Osteocyte (in vitro differentiated cells): ENCODE data around the gene DACT1. TPM values are rescaled to one million over a fixed set of nuclear protein-coding genes. Genes with fewer than 3 reads are reported as not detected.

Source experiments
- DNase-seq: peaks from one replicate; pipeline ENCODE4 v3.0.0; 2021; ENCODE audit warnings: mixed read lengths; ENCODE audit not compliant: unreplicated experiment; ENCODE audit errors: extremely low spot score
- H3K27ac Mint-ChIP-seq: one replicate; pipeline ENCODE4 v1.8.0; 2021; ENCODE audit warnings: mild to moderate bottlenecking, mixed read lengths; ENCODE audit not compliant: unreplicated experiment
- H3K27me3 Mint-ChIP-seq: one replicate; pipeline ENCODE4 v1.8.0; 2021; ENCODE audit warnings: mixed read lengths; ENCODE audit not compliant: unreplicated experiment
- H3K36me3 Mint-ChIP-seq: one replicate; pipeline ENCODE4 v1.8.0; 2021; ENCODE audit warnings: mixed read lengths; ENCODE audit not compliant: unreplicated experiment
- H3K4me1 Mint-ChIP-seq: one replicate; pipeline ENCODE4 v1.8.0; 2021; ENCODE audit warnings: mixed read lengths; ENCODE audit not compliant: unreplicated experiment
- H3K4me3 Mint-ChIP-seq: one replicate; pipeline ENCODE4 v1.8.0; 2021; ENCODE audit warnings: mild to moderate bottlenecking, moderate library complexity, mixed read lengths; ENCODE audit not compliant: unreplicated experiment
- H3K9me3 Mint-ChIP-seq: one replicate; pipeline ENCODE4 v1.8.0; 2021; ENCODE audit warnings: mixed read lengths; ENCODE audit not compliant: unreplicated experiment
- total RNA-seq: library from RNA; stranded (reverse); gene quantifications from 2 replicates; pipeline ENCODE4 v1.2.1, GENCODE V29; 2021
- TF ChIP-seq, protein P1 (sequence below): fragments of 200-600 bp; sonication (generic); IDR thresholded peaks from 2 replicates; pipeline ENCODE4 v1.5.0; 2021; ENCODE audit warnings: antibody characterized with exemption, mild to moderate bottlenecking, moderate library complexity

Gene DACT1
- total RNA-seq, 1 donor from 2014 or later = 29.2 TPM

DNA sequence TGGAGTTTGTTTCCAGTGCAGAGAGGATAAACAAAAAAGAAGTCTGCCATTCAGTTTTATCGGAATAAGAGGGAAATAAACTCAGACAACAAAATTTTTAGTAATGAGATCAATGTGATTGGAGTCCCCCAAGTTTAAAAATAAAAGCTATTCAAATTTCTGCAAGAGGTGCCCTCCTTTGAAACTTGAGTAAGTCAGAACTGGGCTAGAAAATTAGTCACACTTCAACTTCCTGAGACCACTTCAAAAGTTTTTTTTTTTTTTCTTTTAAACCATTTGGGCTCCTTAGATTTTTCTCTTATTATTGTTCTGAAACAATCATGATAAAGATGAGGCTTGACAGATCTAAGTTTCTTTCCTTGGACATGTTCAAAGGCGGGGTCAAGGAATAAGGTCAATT is 3.2 kb downstream of the DACT1 start:
- Mint-ChIP-seq H3K9me3 (no peaks in the 10 kb centered on the region), H3K36me3 (peaks cover 40% of the 10 kb centered on the region), H3K4me1 (peaks cover 31% of the 10 kb centered on the region), H3K27me3 (no peaks in the 10 kb centered on the region), H3K27ac (no peak overlapping the region), H3K4me3 (peak overlapping the region; percentile 44)
- no peak for DNase-seq
- TF ChIP-seq, protein P1, sequence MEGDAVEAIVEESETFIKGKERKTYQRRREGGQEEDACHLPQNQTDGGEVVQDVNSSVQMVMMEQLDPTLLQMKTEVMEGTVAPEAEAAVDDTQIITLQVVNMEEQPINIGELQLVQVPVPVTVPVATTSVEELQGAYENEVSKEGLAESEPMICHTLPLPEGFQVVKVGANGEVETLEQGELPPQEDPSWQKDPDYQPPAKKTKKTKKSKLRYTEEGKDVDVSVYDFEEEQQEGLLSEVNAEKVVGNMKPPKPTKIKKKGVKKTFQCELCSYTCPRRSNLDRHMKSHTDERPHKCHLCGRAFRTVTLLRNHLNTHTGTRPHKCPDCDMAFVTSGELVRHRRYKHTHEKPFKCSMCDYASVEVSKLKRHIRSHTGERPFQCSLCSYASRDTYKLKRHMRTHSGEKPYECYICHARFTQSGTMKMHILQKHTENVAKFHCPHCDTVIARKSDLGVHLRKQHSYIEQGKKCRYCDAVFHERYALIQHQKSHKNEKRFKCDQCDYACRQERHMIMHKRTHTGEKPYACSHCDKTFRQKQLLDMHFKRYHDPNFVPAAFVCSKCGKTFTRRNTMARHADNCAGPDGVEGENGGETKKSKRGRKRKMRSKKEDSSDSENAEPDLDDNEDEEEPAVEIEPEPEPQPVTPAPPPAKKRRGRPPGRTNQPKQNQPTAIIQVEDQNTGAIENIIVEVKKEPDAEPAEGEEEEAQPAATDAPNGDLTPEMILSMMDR = no peak

DNA sequence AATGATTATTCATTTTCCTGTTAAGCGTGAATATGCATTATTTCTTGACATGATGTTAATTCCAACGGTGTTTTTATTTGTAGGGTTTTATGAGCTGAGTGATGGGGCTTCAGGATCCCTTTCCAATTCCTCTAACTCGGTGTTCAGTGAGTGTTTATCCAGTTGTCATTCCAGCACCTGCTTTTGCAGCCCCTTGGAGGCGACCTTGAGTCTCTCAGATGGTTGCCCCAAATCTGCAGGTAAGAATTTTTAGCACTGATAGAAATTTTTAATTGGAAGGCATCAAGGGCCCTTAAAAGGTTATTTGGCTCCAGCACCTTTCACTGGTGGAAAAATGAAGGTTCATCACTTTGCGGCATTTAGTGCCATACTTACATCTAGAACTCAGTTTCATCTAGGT is 3.7 kb downstream of the DACT1 start:
- no peak for DNase-seq
- H3K4me1 Mint-ChIP-seq = peaks cover 30% of the 10 kb centered on the region
- no peak overlapping the region for H3K4me3 Mint-ChIP-seq
- TF ChIP-seq, protein P1 = no peak
- H3K27me3 Mint-ChIP-seq = no peaks in the 10 kb centered on the region
- no peak overlapping the region for H3K27ac Mint-ChIP-seq
- H3K9me3 Mint-ChIP-seq = no peaks in the 10 kb centered on the region
- H3K36me3 Mint-ChIP-seq = peaks cover 43% of the 10 kb centered on the region

DNA sequence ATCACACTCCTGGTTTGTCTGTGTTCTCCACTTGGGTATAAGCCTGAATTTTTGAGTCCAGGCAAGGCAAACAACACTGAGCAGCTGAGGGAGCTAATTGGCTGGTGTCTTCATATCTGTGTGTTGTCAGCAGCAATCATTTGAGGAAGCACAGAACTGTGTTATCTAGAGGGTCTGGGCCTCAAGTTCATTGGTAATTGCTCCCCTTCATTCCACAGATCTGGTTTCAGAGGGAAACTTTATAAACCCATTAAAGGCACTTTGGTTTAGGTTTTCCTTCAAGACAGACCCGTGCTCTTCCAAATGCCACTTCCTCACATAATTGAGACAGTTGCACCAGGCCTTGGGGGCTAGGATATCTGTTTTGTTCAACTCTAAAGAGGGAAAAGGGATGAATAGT is 5.6 kb downstream of the DACT1 start:
- no peak overlapping the region for H3K27ac Mint-ChIP-seq
- no peak overlapping the region for H3K4me3 Mint-ChIP-seq
- peaks cover 51% of the 10 kb centered on the region for H3K36me3 Mint-ChIP-seq
- peaks cover 26% of the 10 kb centered on the region for H3K4me1 Mint-ChIP-seq
- DNase-seq = no peak
- H3K27me3 Mint-ChIP-seq = no peaks in the 10 kb centered on the region
- no peaks in the 10 kb centered on the region for H3K9me3 Mint-ChIP-seq
- TF ChIP-seq, protein P1 = no peak

DNA sequence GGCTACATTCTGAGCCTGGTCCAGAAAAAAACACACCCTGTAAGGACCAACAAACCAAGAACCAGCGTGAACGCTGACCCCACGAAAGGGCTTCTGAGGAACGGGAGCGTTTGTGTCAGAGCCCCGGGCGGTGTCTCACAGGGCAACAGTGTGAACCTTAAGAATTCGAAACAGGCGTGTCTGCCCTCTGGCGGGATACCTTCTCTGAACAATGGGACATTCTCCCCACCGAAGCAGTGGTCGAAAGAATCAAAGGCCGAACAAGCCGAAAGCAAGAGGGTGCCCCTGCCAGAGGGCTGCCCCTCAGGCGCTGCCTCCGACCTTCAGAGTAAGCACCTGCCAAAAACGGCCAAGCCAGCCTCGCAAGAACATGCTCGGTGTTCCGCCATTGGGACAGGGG is 7.9 kb downstream of the DACT1 start:
- TF ChIP-seq, protein P1 = no peak
- no peak overlapping the region for H3K4me3 Mint-ChIP-seq
- H3K27me3 Mint-ChIP-seq = no peaks in the 10 kb centered on the region
- DNase-seq = no peak
- H3K36me3 Mint-ChIP-seq = peaks cover 53% of the 10 kb centered on the region
- H3K9me3 Mint-ChIP-seq = no peaks in the 10 kb centered on the region
- H3K27ac Mint-ChIP-seq = no peak overlapping the region
- peaks cover 8% of the 10 kb centered on the region for H3K4me1 Mint-ChIP-seq

DNA sequence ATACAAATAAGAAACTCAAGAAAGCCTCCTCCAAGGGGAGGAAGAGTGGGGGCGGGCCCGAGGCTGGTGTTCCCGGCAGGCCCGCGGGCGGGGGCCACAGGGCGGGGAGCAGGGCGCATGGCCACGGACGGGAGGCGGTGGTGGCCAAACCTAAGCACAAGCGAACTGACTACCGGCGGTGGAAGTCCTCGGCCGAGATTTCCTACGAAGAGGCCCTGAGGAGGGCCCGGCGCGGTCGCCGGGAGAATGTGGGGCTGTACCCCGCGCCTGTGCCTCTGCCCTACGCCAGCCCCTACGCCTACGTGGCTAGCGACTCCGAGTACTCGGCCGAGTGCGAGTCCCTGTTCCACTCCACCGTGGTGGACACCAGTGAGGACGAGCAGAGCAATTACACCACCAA is 8.7 kb downstream of the DACT1 start:
- DNase-seq = no peak
- no peaks in the 10 kb centered on the region for H3K27me3 Mint-ChIP-seq
- TF ChIP-seq, protein P1 = no peak
- H3K4me3 Mint-ChIP-seq = no peak overlapping the region
- no peaks in the 10 kb centered on the region for H3K9me3 Mint-ChIP-seq
- peaks cover 45% of the 10 kb centered on the region for H3K36me3 Mint-ChIP-seq
- H3K4me1 Mint-ChIP-seq = peaks cover 3% of the 10 kb centered on the region
- no peak overlapping the region for H3K27ac Mint-ChIP-seq
